WERI-Rb-1 (cell line): ENCODE measurements around the gene UTF1.

Source experiments
- DNase-seq: peaks from one replicate; pipeline ENCODE4 v3.0.0-alpha.2; 2020
- H3K27ac ChIP-seq: fragments of 250-450 bp; sonication (Bioruptor Pico); 2 replicates; pipeline ENCODE4 v1.5.1; 2020; ENCODE audit warnings: mild to moderate bottlenecking, moderate library complexity
- H3K27me3 ChIP-seq: fragments of 250-450 bp; sonication (Bioruptor Pico); 2 replicates; pipeline ENCODE4 v1.5.1; 2021; ENCODE audit warnings: mild to moderate bottlenecking, low read depth, moderate library complexity; ENCODE audit not compliant: insufficient read depth, severe bottlenecking
- H3K36me3 ChIP-seq: fragments of 250-450 bp; sonication (Bioruptor Pico); 2 replicates; pipeline ENCODE4 v1.5.1; 2020; ENCODE audit warnings: mild to moderate bottlenecking, moderate library complexity
- H3K4me3 ChIP-seq: 2 replicates; pipeline ENCODE4 v1.5.1; 2011; ENCODE audit warnings: low read depth, mild to moderate bottlenecking, control low read depth, low read length
- H3K9me3 ChIP-seq: fragments of 250-450 bp; sonication (Bioruptor Pico); 2 replicates; pipeline ENCODE4 v1.5.1; 2021; ENCODE audit warnings: mild to moderate bottlenecking, moderate library complexity; ENCODE audit not compliant: severe bottlenecking
- TF ChIP-seq, protein P1 (sequence below): IDR thresholded peaks from 2 replicates; pipeline ENCODE4 v1.5.1; 2011; ENCODE audit warnings: low read depth, mild to moderate bottlenecking, control low read depth, inconsistent platforms, low read length

UTF1 gene

DNA sequence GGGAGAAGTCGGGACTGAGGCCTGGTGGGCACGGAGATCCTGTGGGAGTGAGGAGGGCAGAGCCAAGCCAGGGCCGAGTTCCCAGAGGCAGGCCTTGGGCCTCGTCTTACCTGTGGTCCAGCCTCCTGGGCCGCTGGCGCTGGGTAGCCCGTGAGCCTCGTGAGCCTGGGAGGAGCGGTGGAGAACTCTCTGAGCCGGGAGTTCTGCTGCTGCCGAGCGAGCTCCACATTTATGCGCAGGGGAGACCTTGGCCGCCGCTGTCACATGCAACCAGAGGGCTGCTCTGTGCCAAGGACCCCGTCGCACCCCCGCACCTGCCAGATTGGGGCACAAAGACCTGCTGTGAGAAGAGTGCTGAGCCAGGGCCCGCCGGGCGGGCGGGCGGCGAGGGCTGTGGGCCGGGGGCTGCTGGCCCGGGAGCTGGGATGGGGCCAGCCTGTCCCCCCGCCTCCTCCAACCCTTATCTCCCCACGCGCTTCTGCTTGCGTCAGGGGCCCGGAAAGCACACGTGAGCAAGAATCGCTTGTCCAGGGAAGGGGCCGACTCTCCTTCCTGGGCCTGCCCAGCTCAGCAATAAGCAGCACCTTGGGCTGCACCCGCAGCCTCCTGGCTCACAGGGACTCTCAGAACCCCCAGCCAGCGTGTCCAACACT is 17.8 kb downstream of the UTF1 start:
- Histone ChIP-seq H3K36me3 (no peaks in the 10 kb centered on the region), H3K9me3 (no peaks in the 10 kb centered on the region), H3K4me3 (no peak overlapping the region), H3K27ac (no peak overlapping the region), H3K27me3 (no peaks in the 10 kb centered on the region)
- DNase-seq, result no peak
- TF ChIP-seq, protein P1, sequence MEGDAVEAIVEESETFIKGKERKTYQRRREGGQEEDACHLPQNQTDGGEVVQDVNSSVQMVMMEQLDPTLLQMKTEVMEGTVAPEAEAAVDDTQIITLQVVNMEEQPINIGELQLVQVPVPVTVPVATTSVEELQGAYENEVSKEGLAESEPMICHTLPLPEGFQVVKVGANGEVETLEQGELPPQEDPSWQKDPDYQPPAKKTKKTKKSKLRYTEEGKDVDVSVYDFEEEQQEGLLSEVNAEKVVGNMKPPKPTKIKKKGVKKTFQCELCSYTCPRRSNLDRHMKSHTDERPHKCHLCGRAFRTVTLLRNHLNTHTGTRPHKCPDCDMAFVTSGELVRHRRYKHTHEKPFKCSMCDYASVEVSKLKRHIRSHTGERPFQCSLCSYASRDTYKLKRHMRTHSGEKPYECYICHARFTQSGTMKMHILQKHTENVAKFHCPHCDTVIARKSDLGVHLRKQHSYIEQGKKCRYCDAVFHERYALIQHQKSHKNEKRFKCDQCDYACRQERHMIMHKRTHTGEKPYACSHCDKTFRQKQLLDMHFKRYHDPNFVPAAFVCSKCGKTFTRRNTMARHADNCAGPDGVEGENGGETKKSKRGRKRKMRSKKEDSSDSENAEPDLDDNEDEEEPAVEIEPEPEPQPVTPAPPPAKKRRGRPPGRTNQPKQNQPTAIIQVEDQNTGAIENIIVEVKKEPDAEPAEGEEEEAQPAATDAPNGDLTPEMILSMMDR, result no peak

DNA sequence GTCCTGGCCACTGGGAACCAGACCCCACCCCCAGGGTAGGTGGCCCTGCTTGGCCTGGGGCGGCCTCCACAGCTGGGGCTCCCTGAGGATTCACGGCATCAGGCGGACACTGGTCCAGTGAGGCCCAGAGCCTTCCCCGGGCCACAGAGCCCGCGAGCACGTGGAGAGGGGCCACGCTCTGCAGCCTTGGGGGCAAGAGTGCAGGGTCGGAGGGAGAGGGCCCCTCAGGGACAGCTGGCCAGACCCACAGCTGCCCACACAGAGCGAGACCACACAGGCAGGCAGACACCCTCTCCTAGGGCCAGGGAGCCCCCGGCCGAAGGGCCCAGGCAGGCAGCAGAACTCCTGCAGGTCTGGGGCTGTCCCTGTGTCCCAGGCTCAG is 18.3 kb downstream of the UTF1 start:
- Histone ChIP-seq H3K36me3 (no peaks in the 10 kb centered on the region), H3K9me3 (no peaks in the 10 kb centered on the region), H3K27ac (no peak overlapping the region), H3K4me3 (no peak overlapping the region), H3K27me3 (no peaks in the 10 kb centered on the region)
- TF ChIP-seq, protein P1, result no peak
- DNase-seq, result no peak

DNA sequence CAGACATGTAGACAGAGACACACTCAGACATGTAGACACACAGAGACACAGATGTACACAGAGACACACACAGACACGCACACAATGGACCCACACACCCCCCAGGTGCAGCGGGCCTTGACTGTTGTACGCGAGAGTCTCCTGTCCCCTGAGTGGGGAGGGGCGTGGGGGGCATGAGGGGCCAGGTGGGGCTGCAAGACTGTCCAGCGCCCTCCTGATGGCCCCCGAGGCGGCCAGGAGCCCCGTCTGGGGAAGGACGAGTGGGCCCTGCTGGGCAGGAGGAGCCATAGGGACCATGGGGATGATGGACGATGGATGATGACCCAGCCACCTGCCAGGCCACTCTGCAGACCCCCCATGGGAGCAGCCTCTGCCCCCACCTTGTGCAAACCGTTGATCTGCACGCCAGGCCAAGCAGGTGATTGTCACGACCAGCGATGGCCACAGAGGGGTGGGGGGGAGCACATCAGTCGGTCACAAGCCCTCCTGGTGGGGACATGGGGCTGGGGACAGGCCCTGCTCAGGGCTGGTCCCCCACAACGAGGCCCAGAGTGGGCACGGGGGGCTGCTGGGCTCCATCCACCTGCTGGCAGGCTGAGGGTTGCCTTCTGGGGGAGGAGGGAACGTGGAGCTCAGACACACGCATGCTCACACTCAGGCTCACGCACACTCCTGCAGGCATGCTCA is 19.2 kb downstream of the UTF1 start:
- H3K4me3 ChIP-seq, result no peak overlapping the region
- H3K36me3 ChIP-seq, result no peaks in the 10 kb centered on the region
- H3K27ac ChIP-seq, result no peak overlapping the region
- H3K9me3 ChIP-seq, result no peaks in the 10 kb centered on the region
- TF ChIP-seq, protein P1, result peak; percentile 29; the same call in 1 of the 2 replicates
- no peaks in the 10 kb centered on the region for H3K27me3 ChIP-seq
- peak; percentile 53 for DNase-seq

DNA sequence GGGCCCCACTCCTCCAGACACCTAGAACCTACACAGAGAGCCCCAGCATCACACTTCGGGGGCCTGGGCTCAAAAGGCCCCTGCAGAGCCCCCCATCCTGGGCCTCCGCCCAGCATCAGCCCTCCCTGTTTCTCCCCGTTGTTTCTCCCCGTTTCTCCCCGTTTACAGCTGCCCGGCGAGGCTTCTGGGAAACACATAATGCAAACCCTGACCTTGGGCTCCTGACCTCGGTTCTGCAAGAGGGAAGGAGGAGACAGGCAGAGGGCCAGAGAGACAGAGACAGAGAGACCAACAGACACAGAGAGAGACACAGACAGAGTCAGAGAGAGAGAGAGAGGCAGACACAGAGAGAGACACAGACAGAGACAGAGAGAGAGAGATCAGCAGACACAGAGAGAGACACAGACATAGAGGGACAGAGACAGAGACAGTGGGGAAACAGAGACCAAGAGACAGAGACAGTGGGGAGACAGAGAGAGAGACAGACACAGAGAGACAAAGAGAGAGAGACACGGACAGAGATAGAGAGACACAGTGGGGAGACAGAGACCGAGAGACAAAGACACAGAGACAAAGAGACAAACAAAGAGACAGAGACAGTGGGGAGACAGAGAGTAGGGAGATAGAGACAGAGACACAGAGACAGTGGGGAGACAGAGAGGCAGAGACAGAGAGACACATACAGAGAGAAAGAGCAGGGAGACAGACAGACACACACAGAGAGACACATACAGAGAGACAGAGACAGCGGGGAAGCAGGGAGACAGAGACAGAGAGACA is 20.1 kb downstream of the UTF1 start:
- TF ChIP-seq, protein P1, result no peak
- no peak overlapping the region for H3K4me3 ChIP-seq
- no peaks in the 10 kb centered on the region for H3K36me3 ChIP-seq
- H3K27me3 ChIP-seq, result no peaks in the 10 kb centered on the region
- DNase-seq, result no peak
- H3K9me3 ChIP-seq, result no peaks in the 10 kb centered on the region
- H3K27ac ChIP-seq, result no peak overlapping the region

DNA sequence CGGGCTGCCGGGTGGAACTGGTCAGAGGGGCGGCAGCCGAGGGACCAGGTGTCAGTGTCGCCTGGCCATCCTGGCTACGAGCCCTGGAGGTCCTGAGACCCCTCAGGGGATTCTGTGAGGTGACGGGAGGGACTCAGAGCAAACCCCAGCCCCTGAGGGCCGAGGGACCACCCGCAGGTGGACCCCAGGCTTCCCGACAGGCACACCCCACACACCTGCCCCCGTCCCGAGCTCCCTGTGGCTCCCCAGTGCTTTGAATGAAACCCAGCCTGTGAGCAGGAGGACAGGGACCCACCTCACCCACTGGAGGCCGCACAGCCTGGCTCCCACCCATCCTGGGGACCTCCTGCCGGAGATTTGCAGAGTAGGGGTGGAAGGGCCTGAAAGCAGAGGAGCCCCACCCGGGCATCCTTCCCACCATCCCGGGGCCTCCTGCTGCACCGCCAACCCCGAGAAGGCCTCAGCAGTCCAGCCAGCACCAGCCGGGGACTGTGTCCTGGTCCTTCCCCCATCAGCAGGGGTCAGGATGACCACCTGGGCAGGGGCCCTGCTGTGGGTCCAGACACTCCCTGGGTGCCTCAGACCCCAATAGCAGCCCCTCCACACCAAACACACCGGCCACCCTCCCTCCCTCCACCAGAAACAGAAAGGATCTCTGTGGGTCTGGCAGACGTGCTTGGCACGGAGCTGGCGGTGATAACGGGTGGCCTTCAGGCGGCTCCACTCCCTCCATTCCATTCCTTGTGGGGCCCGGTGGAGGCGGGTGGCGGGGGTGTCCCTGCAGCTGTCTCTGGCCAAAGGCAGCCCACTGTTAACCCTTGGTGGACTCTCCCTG is 21.6 kb downstream of the UTF1 start:
- TF ChIP-seq, protein P1, result no peak
- Histone ChIP-seq H3K36me3 (no peaks in the 10 kb centered on the region), H3K27ac (no peak overlapping the region), H3K27me3 (no peaks in the 10 kb centered on the region), H3K9me3 (no peaks in the 10 kb centered on the region), H3K4me3 (no peak overlapping the region)
- no peak for DNase-seq
